Embryonic facial prominence (tissue), 1 donor: ENCODE measurements around the gene DNTT.
"Not testable (repeated sequence)": the region's sequence is repeated elsewhere in the genome, so short reads cannot be mapped to it uniquely, and the experiment has no call there.

Experiments used
- DNase-seq: peaks from one replicate; pipeline ENCODE4 v3.0.0-alpha.2; 2016; ENCODE audit errors: extremely low spot score

Gene DNTT

DNA sequence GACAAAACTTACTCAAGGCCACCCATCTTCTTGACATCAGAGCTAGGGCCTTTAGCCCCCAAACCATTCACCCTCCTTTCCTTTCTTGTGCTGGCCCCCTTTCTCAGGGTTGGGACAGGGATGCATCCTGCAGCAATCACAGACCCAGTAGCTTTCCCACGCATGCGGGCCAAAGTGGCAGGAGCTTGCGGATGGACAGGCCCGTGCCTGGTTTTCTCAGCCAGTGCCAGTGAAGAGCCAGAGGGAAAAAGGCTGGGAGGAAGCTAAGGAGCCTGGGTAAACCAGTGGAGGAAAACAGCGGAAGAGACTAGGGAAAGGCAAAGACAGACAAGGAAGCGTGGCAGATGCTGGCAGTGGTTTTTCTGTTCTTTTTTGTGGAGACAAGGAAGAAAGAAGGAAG is 27.8 kb upstream of the DNTT start:
- no peak for DNase-seq

- DNase-seq: no peak
These were observed 27.4 kb upstream of the DNTT start for GRCh38 chr10:96276831-96277230.

DNA sequence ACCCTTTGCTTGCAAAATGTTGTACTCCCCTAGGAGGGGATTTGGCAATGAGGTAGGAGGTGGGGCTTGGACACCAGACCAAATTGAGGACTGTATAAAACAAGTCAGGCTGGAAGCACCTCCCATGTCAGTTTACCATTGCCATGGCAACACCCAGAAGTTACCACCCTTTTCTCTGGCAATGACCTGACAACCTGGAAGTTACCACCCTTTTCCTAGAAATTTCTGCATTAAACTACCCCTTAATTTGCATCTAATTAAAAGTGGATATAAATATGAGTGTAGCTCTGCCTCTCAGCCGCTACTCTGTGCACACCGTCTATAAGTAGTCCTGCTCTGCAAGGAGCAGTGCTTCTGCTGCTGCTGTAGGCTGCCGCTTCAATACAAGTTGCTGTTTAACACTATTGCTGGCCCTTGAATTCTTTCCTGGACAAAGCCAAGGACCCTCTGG is 25.0 kb upstream of the DNTT start:
- DNase-seq: no peak

- DNase-seq: no peak
These were observed 23.4 kb upstream of the DNTT start for GRCh38 chr10:96280859-96281258.

DNA sequence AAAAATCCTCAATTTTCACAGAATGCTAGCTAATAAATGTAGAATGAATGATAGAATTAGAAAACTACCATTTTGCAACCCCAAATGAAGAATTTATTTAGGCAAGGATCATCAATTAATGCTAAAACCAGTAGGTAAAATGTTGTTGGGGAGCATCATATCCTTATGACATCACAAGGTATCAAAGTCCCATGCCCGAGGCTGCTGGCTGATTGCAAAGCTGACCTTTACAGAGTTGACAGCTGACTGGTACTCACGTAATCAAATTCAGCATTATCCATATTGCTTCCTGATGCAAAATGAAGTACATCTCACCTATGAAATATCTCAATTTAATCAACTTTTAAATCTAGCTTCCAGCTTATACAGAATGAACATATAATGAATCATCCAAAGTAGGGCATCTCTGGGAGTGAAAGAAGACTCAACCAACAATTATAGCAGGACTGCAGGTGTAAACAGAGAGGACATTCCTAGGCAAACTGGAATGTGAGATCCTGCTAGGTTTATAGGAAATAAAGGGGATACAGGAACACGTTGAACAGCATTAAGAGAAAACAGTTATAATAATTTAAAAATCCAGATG is 22.7 kb upstream of the DNTT start:
- no peak for DNase-seq

- DNase-seq: no peak
These were observed 20.9 kb upstream of the DNTT start for GRCh38 chr10:96283351-96283750.

DNA sequence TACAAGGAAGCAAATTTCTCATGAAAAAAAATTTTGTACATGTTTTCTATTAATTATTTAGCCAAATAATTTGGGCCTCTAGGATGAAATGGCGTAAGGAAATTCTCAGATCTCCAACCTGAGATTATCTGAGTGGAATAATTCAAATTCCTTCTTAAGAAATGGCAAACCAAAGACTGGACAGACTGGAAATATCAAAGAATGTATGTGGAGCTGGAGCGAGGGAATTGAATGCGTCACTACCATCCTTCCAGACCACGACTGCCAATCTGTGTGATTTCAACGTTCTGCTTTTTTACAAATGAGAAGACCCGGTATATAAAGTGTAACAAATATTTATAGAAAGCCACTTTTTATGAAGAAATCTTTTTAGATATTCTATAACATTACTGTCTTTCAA is 20.5 kb upstream of the DNTT start:
- no peak for DNase-seq

GRCh38 chr10:96285331-96285752 is 18.9 kb upstream of the DNTT start:
- no peak for DNase-seq

DNA sequence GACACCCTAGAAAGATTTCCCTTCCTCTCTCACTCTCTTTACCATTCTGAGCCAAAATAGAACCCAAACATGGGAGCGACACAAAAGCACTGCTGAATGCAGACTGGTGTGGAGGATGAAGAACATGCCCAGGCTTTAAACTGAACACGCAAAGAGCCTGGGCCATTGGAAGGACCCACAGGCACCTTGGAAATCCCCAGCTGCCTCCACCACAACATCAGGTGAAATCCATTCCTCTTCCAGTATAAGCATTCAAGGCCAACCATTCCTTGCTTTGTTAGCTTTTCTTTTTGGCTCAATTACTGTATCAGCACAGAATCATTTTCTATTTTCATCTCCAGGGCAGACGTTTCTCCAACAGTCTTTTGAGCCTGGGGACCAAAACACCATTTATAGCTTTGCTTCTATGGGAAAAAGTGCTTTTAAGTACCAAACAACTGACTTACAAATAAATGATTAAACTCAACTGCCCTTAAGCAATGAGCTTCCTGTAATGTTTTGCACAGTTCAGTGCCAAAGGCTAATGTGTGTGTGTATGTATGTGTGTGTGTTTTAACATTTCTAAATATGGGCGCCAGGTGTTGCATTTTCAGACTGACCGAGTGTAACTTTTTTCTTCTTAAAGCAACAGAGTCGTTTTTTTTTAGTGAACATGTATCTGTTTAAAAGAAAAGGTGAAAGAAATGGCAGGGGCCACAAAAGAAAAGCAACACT is 16.7 kb upstream of the DNTT start:
- no peak for DNase-seq

DNA sequence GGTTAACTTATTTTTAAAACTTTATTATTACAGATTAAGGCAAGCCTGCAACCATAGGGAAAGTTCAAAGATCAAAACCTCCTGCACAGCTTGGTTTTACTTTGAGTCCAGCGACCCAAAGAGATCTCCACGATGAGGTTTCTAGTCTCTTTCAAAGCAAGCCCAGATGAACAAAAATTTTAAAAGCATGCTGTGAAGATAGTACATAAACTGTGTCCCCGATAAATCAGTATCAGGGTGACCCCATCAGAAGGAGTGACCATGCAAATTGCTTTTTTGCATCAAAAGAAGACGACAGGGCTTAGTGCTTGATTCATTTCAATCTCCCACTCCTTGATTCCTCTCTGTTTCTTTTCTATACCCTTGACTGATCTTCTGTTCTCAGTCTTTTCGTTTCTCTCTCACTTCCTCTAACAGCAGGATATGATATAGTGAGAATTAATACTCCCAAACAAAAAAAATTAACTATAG is 16.0 kb upstream of the DNTT start:
- DNase-seq: no peak

GRCh38 chr10:96289218-96289910 is 14.9 kb upstream of the DNTT start:
- DNase-seq: no peak

- DNase-seq: no peak
These were observed 13.7 kb upstream of the DNTT start for GRCh38 chr10:96290368-96291133.

DNA sequence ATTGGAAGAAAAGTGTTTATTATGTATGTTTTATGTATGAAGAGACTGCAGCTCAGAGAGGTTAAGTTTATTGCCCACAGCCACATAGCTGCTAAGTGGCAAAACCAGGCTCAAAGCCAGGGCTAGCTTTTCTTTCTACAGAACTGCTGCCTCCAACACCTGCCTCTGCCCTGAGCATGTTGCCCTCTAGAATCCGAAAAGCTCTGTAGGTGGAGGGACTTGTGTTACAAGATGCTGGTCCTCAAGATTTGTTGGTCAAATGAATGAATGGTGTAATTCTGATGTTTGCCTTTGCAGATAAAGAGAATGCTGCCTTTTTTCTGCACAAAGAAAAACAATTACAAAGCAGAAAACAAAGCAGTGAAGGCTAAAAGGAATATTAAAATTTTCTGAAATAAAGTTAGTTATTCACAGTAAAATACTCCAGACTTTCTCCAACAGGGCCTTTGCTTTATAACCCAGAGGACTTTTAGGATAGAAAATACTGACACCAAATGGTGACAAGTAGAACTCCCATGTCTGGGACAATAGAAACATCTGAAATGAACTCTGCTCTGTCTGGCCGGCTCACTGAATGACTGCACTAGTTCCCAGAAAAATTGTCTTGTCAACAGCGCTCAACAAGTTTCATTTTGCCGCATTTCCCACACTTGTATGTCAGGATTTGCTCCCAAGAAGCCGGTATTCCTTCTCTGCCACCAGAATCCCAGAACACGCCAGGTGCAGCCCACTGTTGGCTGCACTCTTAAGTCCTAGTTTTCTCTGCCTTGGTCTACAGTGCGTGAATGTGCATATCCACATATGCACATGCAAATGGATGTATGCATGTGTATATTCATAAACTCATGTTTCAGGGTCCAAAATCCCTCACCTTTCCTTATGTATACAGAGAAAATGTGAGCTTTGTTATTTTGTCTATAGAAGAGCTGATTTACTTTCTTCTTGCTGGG is 11.0 kb upstream of the DNTT start:
- DNase-seq: peak; percentile 29

- no peak for DNase-seq
These were observed 8.8 kb upstream of the DNTT start for GRCh38 chr10:96295475-96295874.

- no peak for DNase-seq
These were observed 6.7 kb upstream of the DNTT start for GRCh38 chr10:96297486-96297885.

GRCh38 chr10:96298362-96298761 is 5.9 kb upstream of the DNTT start:
- DNase-seq: no peak

GRCh38 chr10:96299383-96299782 is 4.9 kb upstream of the DNTT start:
- no peak for DNase-seq

DNA sequence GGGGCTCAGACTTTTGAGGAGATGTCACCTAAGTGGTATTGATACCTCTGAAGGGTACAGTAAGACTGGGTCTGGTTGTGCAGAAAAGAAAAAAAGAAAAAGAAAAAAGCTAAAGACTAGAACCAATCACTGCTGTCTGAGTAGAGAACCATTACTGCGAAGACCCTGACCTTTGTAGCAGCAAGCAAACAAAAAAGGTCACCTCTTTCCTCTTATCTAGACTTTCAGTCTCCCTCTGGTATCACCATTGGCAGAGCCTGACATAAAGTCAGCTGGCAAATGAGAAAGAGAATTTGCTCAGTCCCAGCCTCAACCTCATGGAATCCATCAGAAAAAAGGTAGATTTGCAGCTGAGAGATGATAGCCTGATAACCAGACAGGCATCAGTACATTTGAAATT is 2.6 kb upstream of the DNTT start:
- no peak for DNase-seq

- no peak for DNase-seq
These were observed 785 bp downstream of the DNTT start for GRCh38 chr10:96305019-96305418.

DNA sequence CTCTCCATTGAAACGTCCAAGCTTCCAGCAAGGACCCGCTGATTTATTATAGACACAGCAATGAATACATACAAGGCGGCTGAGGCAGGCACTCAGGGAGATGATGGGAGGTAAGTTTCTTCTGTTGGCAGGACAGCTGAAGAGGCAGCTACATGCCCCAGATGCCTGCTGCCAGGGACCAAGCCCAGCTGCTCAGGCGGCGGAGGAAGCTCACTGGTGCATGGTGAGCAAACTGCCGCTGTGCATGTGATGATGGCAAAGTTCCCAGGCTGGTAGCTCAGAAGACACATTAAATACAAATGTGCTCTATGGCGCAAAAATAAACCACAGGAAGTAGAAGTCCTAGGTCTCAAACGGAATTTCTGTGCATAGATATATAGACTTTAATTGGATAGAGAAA is 2.3 kb downstream of the DNTT start:
- no peak for DNase-seq

DNA sequence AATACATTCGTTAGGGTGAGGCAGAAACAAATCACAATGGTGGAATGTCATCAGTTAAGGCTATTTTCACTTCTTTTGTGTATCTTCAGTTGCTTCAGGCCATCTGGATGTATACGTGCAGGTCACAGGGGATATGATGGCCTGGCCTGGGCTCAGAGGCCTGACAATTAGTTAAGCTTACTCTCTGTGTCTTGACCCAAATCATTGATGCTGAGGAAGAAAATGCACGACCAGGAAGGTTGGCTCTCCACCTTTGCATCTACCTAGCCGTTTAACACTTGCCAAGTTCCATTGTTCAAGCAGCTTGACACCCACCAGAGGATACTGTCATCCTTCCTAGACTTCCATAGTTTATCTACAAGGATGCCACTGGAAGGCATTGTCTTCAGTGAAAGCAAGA is 4.6 kb downstream of the DNTT start:
- not testable (repeated sequence) for DNase-seq
